ENCODE measurements around the gene MYO9B.
"Not testable (repeated sequence)": the region's sequence is repeated elsewhere in the genome, so short reads cannot be mapped to it uniquely, and the experiment has no call there.

GRCh38 chr19:17144771-17145170 lies 69.2 kb downstream of the MYO9B start:
- TF ChIP-seq POLR2A (IDR thresholded peaks at IDR 0.05; ENCODE audit: low read length), result not testable (repeated sequence)
- TF ChIP-seq, protein P1, sequence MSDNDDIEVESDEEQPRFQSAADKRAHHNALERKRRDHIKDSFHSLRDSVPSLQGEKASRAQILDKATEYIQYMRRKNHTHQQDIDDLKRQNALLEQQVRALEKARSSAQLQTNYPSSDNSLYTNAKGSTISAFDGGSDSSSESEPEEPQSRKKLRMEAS (IDR thresholded peaks at IDR 0.05), result not testable (repeated sequence)

All from A549 (cell line).